ENCODE results near the gene CCER1. TPM values are rescaled to one million over a fixed set of nuclear protein-coding genes. Genes with fewer than 3 reads are reported as not detected.
A peak's percentile ranks its signal among the peaks of the same experiment; 100 is the strongest.

The CCER1 gene
- polyA plus RNA-seq, 2 of the 4 experiments (the other 2 are of a cell fraction), result not detected

DNA sequence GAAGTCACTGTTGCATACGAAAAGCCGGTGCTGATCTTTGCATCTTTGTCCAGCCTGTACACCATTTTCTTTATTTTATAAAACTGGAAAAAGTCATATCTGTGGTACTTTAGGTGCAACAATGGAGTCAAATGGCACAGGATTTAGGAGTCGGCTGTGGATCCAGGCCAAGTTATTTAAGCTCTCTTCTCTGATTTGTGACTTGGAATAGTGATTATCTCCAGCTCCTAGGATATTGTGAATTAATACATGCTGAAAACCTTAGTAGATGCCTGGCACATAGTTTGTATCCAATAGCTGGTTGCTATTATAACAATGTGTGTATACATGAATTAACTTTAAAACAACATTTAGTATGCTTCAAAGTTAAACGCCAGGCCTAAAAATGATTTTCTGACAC is 6.2 kb upstream of the CCER1 start:
- 86% methylated on average over 4 of the region's 4 CpGs for WGBS (ENCODE audit: missing lambda C conversion rate)
- no peaks in the 10 kb centered on the region for H3K9me3 ChIP-seq
- CTCF ChIA-PET, result interaction anchor here (0.6 to 1.2 kb wide), 7 partner anchors 14 to 1418 kb away, joined by 3 to 5 read pairs (median 4); no protein-coding TSS in a partner anchor
- DNase-seq (ENCODE audit: low read depth in 1 of 2, low spot score in 1 of 2) (no peak), ATAC-seq (no peak), FAIRE-seq (no peak)
- POLR2A ChIA-PET, result no interaction called here
- no peak overlapping the region for H3K27ac ChIP-seq
- TF ChIP-seq KDM5A (IDR thresholded peaks at IDR 0.05), result no peak
- TF ChIP-seq, protein P1, sequence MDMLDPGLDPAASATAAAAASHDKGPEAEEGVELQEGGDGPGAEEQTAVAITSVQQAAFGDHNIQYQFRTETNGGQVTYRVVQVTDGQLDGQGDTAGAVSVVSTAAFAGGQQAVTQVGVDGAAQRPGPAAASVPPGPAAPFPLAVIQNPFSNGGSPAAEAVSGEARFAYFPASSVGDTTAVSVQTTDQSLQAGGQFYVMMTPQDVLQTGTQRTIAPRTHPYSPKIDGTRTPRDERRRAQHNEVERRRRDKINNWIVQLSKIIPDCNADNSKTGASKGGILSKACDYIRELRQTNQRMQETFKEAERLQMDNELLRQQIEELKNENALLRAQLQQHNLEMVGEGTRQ (IDR thresholded peaks at IDR 0.05), result no peak
- TF ChIP-seq, protein P2, sequence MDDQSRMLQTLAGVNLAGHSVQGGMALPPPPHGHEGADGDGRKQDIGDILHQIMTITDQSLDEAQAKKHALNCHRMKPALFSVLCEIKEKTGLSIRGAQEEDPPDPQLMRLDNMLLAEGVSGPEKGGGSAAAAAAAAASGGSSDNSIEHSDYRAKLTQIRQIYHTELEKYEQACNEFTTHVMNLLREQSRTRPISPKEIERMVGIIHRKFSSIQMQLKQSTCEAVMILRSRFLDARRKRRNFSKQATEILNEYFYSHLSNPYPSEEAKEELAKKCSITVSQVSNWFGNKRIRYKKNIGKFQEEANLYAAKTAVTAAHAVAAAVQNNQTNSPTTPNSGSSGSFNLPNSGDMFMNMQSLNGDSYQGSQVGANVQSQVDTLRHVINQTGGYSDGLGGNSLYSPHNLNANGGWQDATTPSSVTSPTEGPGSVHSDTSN (IDR thresholded peaks at IDR 0.05), result no peak
- no peak for TF ChIP-seq BHLHE40 (IDR thresholded peaks at IDR 0.05; ENCODE audit: low read depth, low read length)
- TF ChIP-seq MAX (IDR thresholded peaks at IDR 0.05), result no peak
- TF ChIP-seq RFX5 (IDR thresholded peaks at IDR 0.05), result no peak
- TF ChIP-seq RAD21 (conservative IDR thresholded peaks at IDR 0.05 in 1 of 2, IDR thresholded peaks at IDR 0.05 in 1 of 2), result no peak
- TF ChIP-seq CEBPB (IDR thresholded peaks at IDR 0.05), result no peak
- no peak for TF ChIP-seq HEYL (CRISPR knock-in tag; IDR thresholded peaks at IDR 0.05)
- no peak for TF ChIP-seq ZSCAN20 (CRISPR knock-in tag; IDR thresholded peaks at IDR 0.05)
- TF ChIP-seq PHF8 (IDR thresholded peaks at IDR 0.05; ENCODE audit: borderline replicate concordance, low read depth), result no peak
- TF ChIP-seq POLR2A (IDR thresholded peaks at IDR 0.05; ENCODE audit: low read length), result no peak
- TF ChIP-seq, protein P3, sequence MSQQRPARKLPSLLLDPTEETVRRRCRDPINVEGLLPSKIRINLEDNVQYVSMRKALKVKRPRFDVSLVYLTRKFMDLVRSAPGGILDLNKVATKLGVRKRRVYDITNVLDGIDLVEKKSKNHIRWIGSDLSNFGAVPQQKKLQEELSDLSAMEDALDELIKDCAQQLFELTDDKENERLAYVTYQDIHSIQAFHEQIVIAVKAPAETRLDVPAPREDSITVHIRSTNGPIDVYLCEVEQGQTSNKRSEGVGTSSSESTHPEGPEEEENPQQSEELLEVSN (IDR thresholded peaks at IDR 0.05; ENCODE audit: borderline replicate concordance, low read depth), result no peak
- H3K4me3 ChIP-seq, result no peak overlapping the region
- H3K4me1 ChIP-seq, result peaks cover 3% of the 10 kb centered on the region; the same call in 1 of the 3 replicates
- H3K4me2 ChIP-seq, result no peak overlapping the region

DNA sequence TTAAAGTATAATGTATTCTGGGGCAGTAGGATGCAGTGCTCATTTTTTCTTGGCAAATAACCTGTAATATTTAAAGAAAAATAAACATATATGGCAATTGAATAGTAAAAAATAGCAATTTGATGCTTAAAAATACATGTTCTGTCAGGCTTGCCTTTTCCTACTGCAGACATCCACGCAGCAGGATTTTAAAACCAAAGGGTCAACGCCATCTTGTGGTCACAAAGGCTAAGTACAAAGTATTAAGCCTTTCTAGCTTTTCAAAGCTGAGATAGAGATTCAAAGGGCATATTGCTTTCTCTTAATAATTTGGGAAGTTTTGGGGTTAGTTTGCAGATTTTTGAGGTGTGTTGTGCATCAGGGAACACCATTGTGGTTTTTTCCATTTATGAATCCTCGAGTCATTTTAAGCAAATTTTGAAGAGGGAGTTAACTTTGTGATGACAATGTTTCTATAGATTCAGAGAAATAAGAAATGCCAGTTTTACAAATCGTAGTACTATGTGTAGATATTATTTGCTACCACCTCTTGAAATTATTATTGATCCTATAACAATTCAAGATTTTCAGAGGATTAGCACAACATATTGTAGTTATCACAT is 4.7 kb upstream of the CCER1 start:
- Histone ChIP-seq H3K9me3 (no peaks in the 10 kb centered on the region), H3K27ac (no peak overlapping the region), H3K4me2 (no peak overlapping the region), H3K4me1 (peaks cover 3% of the 10 kb centered on the region; the same call in 1 of the 3 replicates), H3K4me3 (no peak overlapping the region)
- ATAC-seq (peak; percentile 79 to 91; a peak in 4 of 6 replicates), FAIRE-seq (peak; percentile 63), DNase-seq (ENCODE audit: low read depth in 1 of 2, low spot score in 1 of 2) (peak; percentile 29 to 65)
- TF ChIP-seq, protein P4, sequence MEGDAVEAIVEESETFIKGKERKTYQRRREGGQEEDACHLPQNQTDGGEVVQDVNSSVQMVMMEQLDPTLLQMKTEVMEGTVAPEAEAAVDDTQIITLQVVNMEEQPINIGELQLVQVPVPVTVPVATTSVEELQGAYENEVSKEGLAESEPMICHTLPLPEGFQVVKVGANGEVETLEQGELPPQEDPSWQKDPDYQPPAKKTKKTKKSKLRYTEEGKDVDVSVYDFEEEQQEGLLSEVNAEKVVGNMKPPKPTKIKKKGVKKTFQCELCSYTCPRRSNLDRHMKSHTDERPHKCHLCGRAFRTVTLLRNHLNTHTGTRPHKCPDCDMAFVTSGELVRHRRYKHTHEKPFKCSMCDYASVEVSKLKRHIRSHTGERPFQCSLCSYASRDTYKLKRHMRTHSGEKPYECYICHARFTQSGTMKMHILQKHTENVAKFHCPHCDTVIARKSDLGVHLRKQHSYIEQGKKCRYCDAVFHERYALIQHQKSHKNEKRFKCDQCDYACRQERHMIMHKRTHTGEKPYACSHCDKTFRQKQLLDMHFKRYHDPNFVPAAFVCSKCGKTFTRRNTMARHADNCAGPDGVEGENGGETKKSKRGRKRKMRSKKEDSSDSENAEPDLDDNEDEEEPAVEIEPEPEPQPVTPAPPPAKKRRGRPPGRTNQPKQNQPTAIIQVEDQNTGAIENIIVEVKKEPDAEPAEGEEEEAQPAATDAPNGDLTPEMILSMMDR (IDR thresholded peaks at IDR 0.05), result peak; percentile 69
- peak; percentile 49 to 67 for TF ChIP-seq RAD21 (conservative IDR thresholded peaks at IDR 0.05 in 1 of 2, IDR thresholded peaks at IDR 0.05 in 1 of 2)
- TF ChIP-seq RCOR1 (IDR thresholded peaks at IDR 0.05; ENCODE audit: low read depth, low read length), result no peak
- TF ChIP-seq SMC3 (IDR thresholded peaks at IDR 0.05), result peak; percentile 48
- no peak for TF ChIP-seq TP53 (CRISPR knock-in tag; IDR thresholded peaks at IDR 0.05)
- TF ChIP-seq MYC (IDR thresholded peaks at IDR 0.05; ENCODE audit: borderline replicate concordance, low read length), result no peak
- TF ChIP-seq, protein P1 (IDR thresholded peaks at IDR 0.05), result no peak
- 1% methylated on average over 4 of the region's 4 CpGs for WGBS (ENCODE audit: missing lambda C conversion rate)
- ChIA-PET CTCF (interaction anchor here (0.7 to 1.8 kb wide), 7 partner anchors 10 to 396 kb away, joined by 3 to 18 read pairs (median 5); no protein-coding TSS in a partner anchor), POLR2A (no interaction called here)
